GM12874 (cell line): ENCODE measurements around the gene ABCC5.

Source experiments
- TF ChIP-seq, protein P1 (sequence below): IDR thresholded peaks from 2 replicates; pipeline ENCODE4 v1.5.1; 2011; ENCODE audit warnings: low read depth, mild to moderate bottlenecking, control low read depth, low read length, moderate library complexity; ENCODE audit not compliant: insufficient read depth

The ABCC5 gene

DNA sequence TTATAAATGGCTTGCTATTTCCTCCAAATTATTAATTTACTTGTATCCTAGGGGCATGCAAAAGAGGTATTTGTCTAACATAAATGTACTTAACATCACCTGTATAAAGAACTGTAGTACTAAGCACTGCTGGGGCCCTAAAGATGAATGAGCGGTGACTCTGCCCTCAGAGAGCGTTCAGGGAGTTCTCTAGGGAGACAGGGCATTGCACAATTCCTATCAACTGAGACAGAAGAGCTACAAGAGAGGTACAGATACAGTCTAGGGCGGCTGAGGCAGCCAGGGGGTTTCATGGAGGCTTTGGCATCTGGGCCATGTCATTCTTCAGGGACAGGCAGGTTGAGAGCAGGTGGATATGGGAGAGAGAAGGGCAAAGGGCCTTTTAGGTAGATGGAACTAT, 93.1 kb downstream of the ABCC5 start:
- TF ChIP-seq, protein P1, sequence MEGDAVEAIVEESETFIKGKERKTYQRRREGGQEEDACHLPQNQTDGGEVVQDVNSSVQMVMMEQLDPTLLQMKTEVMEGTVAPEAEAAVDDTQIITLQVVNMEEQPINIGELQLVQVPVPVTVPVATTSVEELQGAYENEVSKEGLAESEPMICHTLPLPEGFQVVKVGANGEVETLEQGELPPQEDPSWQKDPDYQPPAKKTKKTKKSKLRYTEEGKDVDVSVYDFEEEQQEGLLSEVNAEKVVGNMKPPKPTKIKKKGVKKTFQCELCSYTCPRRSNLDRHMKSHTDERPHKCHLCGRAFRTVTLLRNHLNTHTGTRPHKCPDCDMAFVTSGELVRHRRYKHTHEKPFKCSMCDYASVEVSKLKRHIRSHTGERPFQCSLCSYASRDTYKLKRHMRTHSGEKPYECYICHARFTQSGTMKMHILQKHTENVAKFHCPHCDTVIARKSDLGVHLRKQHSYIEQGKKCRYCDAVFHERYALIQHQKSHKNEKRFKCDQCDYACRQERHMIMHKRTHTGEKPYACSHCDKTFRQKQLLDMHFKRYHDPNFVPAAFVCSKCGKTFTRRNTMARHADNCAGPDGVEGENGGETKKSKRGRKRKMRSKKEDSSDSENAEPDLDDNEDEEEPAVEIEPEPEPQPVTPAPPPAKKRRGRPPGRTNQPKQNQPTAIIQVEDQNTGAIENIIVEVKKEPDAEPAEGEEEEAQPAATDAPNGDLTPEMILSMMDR = no peak

DNA sequence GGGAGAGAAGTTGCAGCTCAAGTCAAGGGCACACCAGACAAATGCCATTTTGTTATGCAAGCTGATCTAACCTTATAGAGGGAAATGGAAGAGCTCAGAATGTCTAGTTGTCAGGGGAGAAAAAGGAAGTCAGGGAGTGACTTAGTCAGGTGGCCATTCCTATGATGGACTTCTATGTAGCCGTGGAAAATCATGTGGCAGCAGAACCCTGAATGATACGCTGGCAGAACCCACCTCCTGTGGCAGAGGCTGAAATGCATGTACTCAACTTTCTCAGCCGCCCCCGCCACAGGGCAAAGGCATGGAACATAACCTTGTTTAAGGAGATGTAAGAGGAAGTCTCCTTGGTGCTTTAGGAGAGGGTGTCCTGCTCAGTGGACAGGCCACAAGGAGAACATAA, 95.3 kb downstream of the ABCC5 start:
- TF ChIP-seq, protein P1 = no peak

DNA sequence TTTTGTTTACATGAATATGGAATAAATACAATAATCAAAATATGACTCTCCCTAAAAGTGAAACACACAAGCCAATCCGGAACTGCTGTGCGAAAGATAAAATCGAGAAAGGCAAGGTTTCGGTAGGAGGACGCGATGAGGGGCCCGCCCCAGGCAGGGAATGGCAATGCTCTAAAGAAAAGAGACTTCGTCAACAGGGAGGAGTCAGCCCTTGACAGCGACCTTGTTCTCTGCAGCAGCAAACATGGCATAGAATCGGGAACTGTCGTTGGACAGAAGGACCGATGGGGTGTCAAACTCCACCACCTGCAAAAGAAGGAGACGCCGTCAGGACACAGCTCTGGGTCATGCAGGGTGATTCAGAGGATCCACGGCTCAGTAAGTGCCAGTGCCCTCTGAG, 96.6 kb downstream of the ABCC5 start:
- TF ChIP-seq, protein P1 = no peak

DNA sequence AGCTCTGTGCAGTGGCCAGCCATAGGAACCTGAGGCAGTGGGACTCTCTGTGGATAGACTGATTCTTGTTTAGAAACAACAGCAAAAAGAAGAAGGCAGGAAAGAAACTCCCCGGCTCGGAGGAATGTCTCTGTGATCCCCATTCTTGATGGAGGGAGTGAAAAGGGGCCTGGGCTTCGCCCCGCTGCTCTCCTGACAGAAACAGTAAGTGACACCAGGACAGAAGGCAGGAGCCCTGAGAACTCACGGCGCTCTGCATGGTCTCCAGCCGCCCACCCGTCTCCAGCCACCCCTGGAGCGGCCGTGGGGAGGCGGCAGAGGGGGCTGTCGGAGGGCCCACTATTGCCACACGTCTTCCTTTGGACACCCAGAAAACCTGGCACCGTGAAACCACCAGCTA, 97.3 kb downstream of the ABCC5 start:
- TF ChIP-seq, protein P1 = no peak

DNA sequence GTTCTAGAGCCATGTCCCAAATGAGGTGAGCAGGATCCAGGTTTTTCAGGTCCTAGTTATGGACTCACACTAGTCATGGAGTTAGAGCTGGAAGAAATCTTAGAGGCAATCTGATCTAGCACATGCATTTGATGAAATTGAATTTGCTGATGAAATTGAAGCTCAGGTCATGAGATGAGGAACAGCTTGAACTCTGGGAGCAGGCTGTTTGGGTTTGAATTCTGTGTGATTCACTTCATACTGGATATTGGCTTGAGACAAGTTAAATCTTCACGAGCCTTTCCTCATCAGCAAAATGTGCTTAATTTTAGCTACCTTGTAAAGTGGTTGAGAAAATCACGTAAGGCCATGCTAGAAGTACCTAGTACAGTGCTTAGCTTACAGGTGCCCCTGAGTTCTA, 99.5 kb downstream of the ABCC5 start:
- TF ChIP-seq, protein P1 = no peak

DNA sequence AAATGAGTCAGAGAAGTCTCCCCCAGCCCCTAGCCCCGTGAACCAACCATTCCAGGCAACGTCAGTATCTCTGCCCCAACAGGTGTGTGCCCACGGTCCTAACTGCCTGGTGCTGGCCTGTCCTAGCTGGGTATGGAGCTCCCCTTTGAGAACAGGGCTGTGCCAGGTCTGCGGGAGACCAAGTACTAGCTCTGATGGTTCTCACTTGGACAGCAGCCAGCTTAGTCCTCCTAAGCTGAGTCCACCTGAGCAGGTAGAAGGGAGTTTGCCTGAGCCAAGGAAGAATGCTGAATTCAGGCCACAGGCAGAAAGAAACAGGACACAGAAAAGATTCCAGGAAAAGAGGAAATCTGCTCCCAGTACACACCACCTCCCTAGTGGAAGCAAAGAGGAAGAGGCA, 99.9 kb downstream of the ABCC5 start:
- TF ChIP-seq, protein P1 = no peak

DNA sequence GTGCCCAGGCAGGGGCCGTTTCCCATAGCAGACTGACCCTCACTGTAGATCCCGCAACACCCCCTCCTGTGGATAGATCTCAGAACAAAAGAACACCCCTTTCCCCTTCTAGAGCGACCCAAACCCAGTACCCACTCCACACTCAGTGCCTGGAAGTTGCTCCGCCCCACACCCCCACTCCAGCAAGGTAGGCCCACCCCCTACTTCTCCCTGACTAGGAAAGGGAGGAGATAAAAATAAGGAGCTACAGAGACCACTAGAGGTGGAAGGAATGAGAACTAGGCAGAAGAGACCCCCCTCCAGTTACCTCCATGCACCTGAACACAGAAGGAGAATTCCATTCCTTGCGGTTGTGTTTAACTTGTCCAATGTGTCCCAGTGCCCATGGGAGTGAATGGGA, 102.8 kb downstream of the ABCC5 start:
- TF ChIP-seq, protein P1 = no peak

DNA sequence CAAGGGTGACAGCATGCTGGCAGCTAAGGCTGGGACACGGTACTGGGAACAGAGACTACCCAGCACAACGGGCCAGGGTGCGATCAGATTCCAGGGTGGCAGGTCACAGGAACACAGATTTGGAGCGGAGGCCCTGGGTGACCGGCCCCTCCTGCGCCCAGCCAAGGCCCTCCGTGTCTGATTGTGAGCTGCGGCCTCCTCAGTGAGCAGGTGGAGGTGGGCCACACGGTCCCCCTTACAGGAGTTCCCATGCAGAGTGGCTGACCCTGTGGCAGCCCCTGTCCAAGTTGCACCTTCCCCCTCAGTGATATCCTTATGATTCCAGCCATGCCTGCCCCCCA, 104.1 kb downstream of the ABCC5 start:
- TF ChIP-seq, protein P1 = no peak
